H9 (cell line): ENCODE measurements around the gene MORN1. TPM values are rescaled to one million over a fixed set of nuclear protein-coding genes. Genes with fewer than 3 reads are reported as not detected.

Experiments
- DNase-seq: peaks from one replicate; pipeline ENCODE4 v3.0.0-alpha.2; 2017
- H2AFZ ChIP-seq: one replicate; pipeline ENCODE4 v1.6.1; 2013; ENCODE audit warnings: mild to moderate bottlenecking, low read length, control low read depth, moderate library complexity
- H2AK5ac ChIP-seq: 2 replicates; pipeline ENCODE4 v1.6.1; 2013; ENCODE audit warnings: low read length, control low read depth, mixed read lengths; ENCODE audit not compliant: insufficient read length
- H2BK120ac ChIP-seq: one replicate; pipeline ENCODE4 v1.6.1; 2013; ENCODE audit warnings: low read depth, mild to moderate bottlenecking, low read length, control low read depth, inconsistent platforms; ENCODE audit not compliant: poor library complexity, severe bottlenecking
- H2BK12ac ChIP-seq: 2 replicates; pipeline ENCODE4 v1.6.1; 2013; ENCODE audit warnings: low read length, control low read depth, mixed read lengths, low read depth; ENCODE audit not compliant: insufficient read length
- H2BK15ac ChIP-seq: 2 replicates; pipeline ENCODE4 v1.6.1; 2013; ENCODE audit warnings: low read depth, low read length, control low read depth
- H2BK20ac ChIP-seq: one replicate; pipeline ENCODE4 v1.6.1; 2013; ENCODE audit warnings: low read depth, mild to moderate bottlenecking, low read length, control low read depth, inconsistent platforms; ENCODE audit not compliant: poor library complexity, severe bottlenecking
- H2BK5ac ChIP-seq: 2 replicates; pipeline ENCODE4 v1.6.1; 2013; ENCODE audit warnings: low read length, control low read depth, mixed read lengths; ENCODE audit not compliant: insufficient read length
- H3K14ac ChIP-seq: 2 replicates; pipeline ENCODE4 v1.6.1; 2013; ENCODE audit warnings: low read length, control low read depth; ENCODE audit not compliant: insufficient read depth
- H3K18ac ChIP-seq: 2 replicates; pipeline ENCODE4 v1.6.1; 2013; ENCODE audit warnings: low read depth, mild to moderate bottlenecking, mixed read lengths, low read length, control low read depth; ENCODE audit not compliant: insufficient read length
- H3K23ac ChIP-seq: 2 replicates; pipeline ENCODE4 v1.6.1; 2013; ENCODE audit warnings: low read length, control low read depth, mixed read lengths, low read depth; ENCODE audit not compliant: insufficient read length
- H3K23me2 ChIP-seq: 2 replicates; pipeline ENCODE4 v1.6.1; 2013; ENCODE audit warnings: low read depth, mild to moderate bottlenecking, mixed read lengths, low read length, control low read depth; ENCODE audit not compliant: insufficient read length, poor library complexity, severe bottlenecking
- H3K27ac ChIP-seq: 2 replicates; pipeline ENCODE4 v1.5.1; 2013; ENCODE audit warnings: low read length, control low read depth, mixed read lengths, low read depth; ENCODE audit not compliant: insufficient read length
- H3K27me3 ChIP-seq: 2 replicates; pipeline ENCODE4 v1.6.1; 2013; ENCODE audit warnings: low read length, control low read depth, inconsistent platforms; ENCODE audit not compliant: insufficient read depth
- H3K4ac ChIP-seq: 2 replicates; pipeline ENCODE4 v1.6.1; 2013; ENCODE audit warnings: low read depth, mild to moderate bottlenecking, control low read depth, inconsistent platforms, low read length, moderate library complexity
- H3K4me1 ChIP-seq: 2 replicates; pipeline ENCODE4 v1.6.1; 2013; ENCODE audit warnings: low read length, control low read depth, inconsistent platforms; ENCODE audit not compliant: insufficient read depth
- H3K4me2 ChIP-seq: 2 replicates; pipeline ENCODE4 v1.6.1; 2013; ENCODE audit warnings: low read length, control low read depth, mixed read lengths; ENCODE audit not compliant: insufficient read length, insufficient read depth
- H3K56ac ChIP-seq: 2 replicates; pipeline ENCODE4 v1.6.1; 2013; ENCODE audit warnings: low read depth, mild to moderate bottlenecking, mixed read lengths, low read length, control low read depth; ENCODE audit not compliant: insufficient read length
- H3K79me1 ChIP-seq: 2 replicates; pipeline ENCODE4 v1.6.1; 2013; ENCODE audit warnings: low read depth, mild to moderate bottlenecking, moderate library complexity, low read length, control low read depth, inconsistent platforms; ENCODE audit not compliant: insufficient read depth, poor library complexity, severe bottlenecking
- H3K79me2 ChIP-seq: 2 replicates; pipeline ENCODE4 v1.6.1; 2013; ENCODE audit warnings: low read length, control low read depth, inconsistent platforms; ENCODE audit not compliant: insufficient read depth
- H3K9ac ChIP-seq: 2 replicates; pipeline ENCODE4 v1.6.1; 2013; ENCODE audit warnings: low read length, control low read depth, mixed read lengths; ENCODE audit not compliant: insufficient read length; ENCODE audit errors: extremely low read depth
- H3K9me3 ChIP-seq: one replicate; pipeline ENCODE4 v1.6.1; 2013; ENCODE audit warnings: low read depth, low read length, inconsistent platforms; ENCODE audit not compliant: control insufficient read depth
- H3T11ph ChIP-seq: one replicate; pipeline ENCODE4 v1.6.1; 2013; ENCODE audit warnings: mild to moderate bottlenecking, low read length, control low read depth, inconsistent platforms
- H4K20me1 ChIP-seq: one replicate; pipeline ENCODE4 v1.6.1; 2013; ENCODE audit not compliant: control insufficient read depth, insufficient read length, insufficient read depth
- H4K5ac ChIP-seq: 2 replicates; pipeline ENCODE4 v1.6.1; 2013; ENCODE audit warnings: low read depth, mild to moderate bottlenecking, mixed read lengths, low read length, control low read depth; ENCODE audit not compliant: insufficient read length
- H4K8ac ChIP-seq: replicated peaks from 2 replicates; pipeline ENCODE4 v1.6.1; 2013; ENCODE audit warnings: low read length, control low read depth, mixed read lengths, low read depth; ENCODE audit not compliant: insufficient read length
- H4K91ac ChIP-seq: 2 replicates; pipeline ENCODE4 v1.6.1; 2013; ENCODE audit warnings: low read depth, mild to moderate bottlenecking, moderate library complexity, mixed read lengths, low read length, control low read depth; ENCODE audit not compliant: insufficient read length
- H3K27ac Mint-ChIP-seq, 3 experiments: 2 replicates in 2 of 3; 3 replicates in 1 of 3; pipeline ENCODE4 v1.8.0; 2020 to 2021; ENCODE audit warnings: mixed read lengths in 3 of 3, mild to moderate bottlenecking in 1 of 3, moderate library complexity in 1 of 3
- H3K27me3 Mint-ChIP-seq: 2 replicates; pipeline ENCODE4 v1.8.0; 2021; ENCODE audit warnings: low read depth, mild to moderate bottlenecking, moderate library complexity, mixed read lengths
- H3K36me3 Mint-ChIP-seq, 3 experiments: 2 replicates in 2 of 3; 3 replicates in 1 of 3; pipeline ENCODE4 v1.8.0; 2020 to 2021; ENCODE audit warnings: low read depth in 3 of 3, mixed read lengths in 3 of 3; ENCODE audit not compliant: insufficient read depth in 1 of 3
- H3K4me1 Mint-ChIP-seq, 2 experiments: 2 replicates each; pipeline ENCODE4 v1.8.0; 2020; ENCODE audit warnings: mixed read lengths in 2 of 2
- H3K4me3 Mint-ChIP-seq, 2 experiments: 2 replicates in 1 of 2; 3 replicates in 1 of 2; pipeline ENCODE4 v1.8.0; 2020 to 2021; ENCODE audit warnings: mild to moderate bottlenecking in 2 of 2, mixed read lengths in 2 of 2, moderate library complexity in 1 of 2
- H3K9me3 Mint-ChIP-seq, 2 experiments: 2 replicates in 1 of 2; 3 replicates in 1 of 2; pipeline ENCODE4 v1.8.0; 2020; ENCODE audit warnings: mild to moderate bottlenecking in 2 of 2, mixed read lengths in 2 of 2, moderate library complexity in 1 of 2
- CTCF ChIP-seq: fragments of 200-600 bp; sonication (generic); conservative IDR thresholded peaks from 3 replicates; pipeline ENCODE4 v1.8.0; 2021; ENCODE audit warnings: antibody characterized with exemption, mild to moderate bottlenecking
- WGBS: extraction: QIAGEN DNeasy Blood & Tissue Kit; methylation state at CpG from one replicate; pipeline ENCODE4 v1.1.7; 2013; ENCODE audit warnings: missing lambda C conversion rate, low lambda C conversion rate, mixed read lengths; ENCODE audit not compliant: insufficient read length; ENCODE audit errors: extremely low coverage; 5-methylcytosine and 5-hydroxymethylcytosine counted together
- total RNA-seq: library from RNA; stranded (reverse); gene quantifications from 2 replicates; pipeline ENCODE4 v1.2.1, GENCODE V29; 2021

The MORN1 gene
- total RNA-seq, 1 experiment from 2014 or later: 12.7 TPM

GRCh38 chr1:2326524-2326923 lies 64.8 kb downstream of the MORN1 start:
- H2BK12ac ChIP-seq: no peak overlapping the region
- H3K79me2 ChIP-seq: no peaks in the 10 kb centered on the region
- H3K27me3 ChIP-seq: no peaks in the 10 kb centered on the region
- H4K8ac ChIP-seq: no peak overlapping the region
- H2BK120ac ChIP-seq: no peak overlapping the region
- H3K23ac ChIP-seq: no peak overlapping the region
- Mint-ChIP-seq H3K27me3 (peaks cover 6% of the 10 kb centered on the region), H3K36me3 (no peaks in the 10 kb centered on the region; a peak in 2 of 7 replicates), H3K4me3 (no peak overlapping the region), H3K4me1 (peaks cover 0 to 7% of the 10 kb centered on the region in 2 experiments; a peak in 2 of 4 replicates), H3K9me3 (peaks cover 5% of the 10 kb centered on the region in 2 experiments; a peak in 3 of 5 replicates), H3K27ac (no peak overlapping the region; a peak in 1 of 7 replicates)
- no peak overlapping the region; the same call in 1 of the 2 replicates for H3K14ac ChIP-seq
- H3K4me1 ChIP-seq: no peaks in the 10 kb centered on the region
- no peaks in the 10 kb centered on the region for H4K20me1 ChIP-seq
- no peak overlapping the region for H3K9ac ChIP-seq
- no peak overlapping the region for H3K4ac ChIP-seq
- WGBS: no CpG with 5 or more reads among the region's 21 CpGs
- no peaks in the 10 kb centered on the region for H3K79me1 ChIP-seq
- no peak overlapping the region for H3K56ac ChIP-seq
- H2AFZ ChIP-seq: no peak overlapping the region
- no peak overlapping the region for H2BK5ac ChIP-seq
- H2BK15ac ChIP-seq: no peak overlapping the region
- no peak overlapping the region for H4K91ac ChIP-seq
- no peak for TF ChIP-seq CTCF
- H4K5ac ChIP-seq: no peak overlapping the region
- no peak overlapping the region for H3K4me2 ChIP-seq
- H2BK20ac ChIP-seq: no peak overlapping the region
- H3T11ph ChIP-seq: no peak overlapping the region
- no peak overlapping the region for H3K18ac ChIP-seq
- no peak overlapping the region for H3K27ac ChIP-seq
- DNase-seq: no peak
- no peaks in the 10 kb centered on the region for H3K23me2 ChIP-seq
- no peak overlapping the region for H2AK5ac ChIP-seq
- H3K9me3 ChIP-seq: no peaks in the 10 kb centered on the region
